RWPE2 (cell line): Measurements from ENCODE around the gene WNT16.

ENCODE experiments used
- ATAC-seq: fragments of 200-7000 bp; cut with Tn5 transposase; 3 replicates; pipeline ENCODE4 v1.9.1; 2021; ENCODE audit warnings: low read depth
- DNase-seq: peaks from one replicate; pipeline ENCODE4 v3.0.0-alpha.2; 2020; ENCODE audit warnings: low spot score
- H3K27ac ChIP-seq: fragments of 450-650 bp; 2 replicates; pipeline ENCODE4 v1.5.1; 2017; ENCODE audit warnings: mild to moderate bottlenecking; ENCODE audit not compliant: poor library complexity, severe bottlenecking
- H3K27me3 ChIP-seq: fragments of 250-450 bp; sonication (Bioruptor Pico); 2 replicates; pipeline ENCODE4 v1.5.1; 2021; ENCODE audit warnings: mild to moderate bottlenecking, moderate library complexity; ENCODE audit not compliant: insufficient read depth, poor library complexity, severe bottlenecking
- H3K36me3 ChIP-seq: fragments of 250-450 bp; sonication (Bioruptor Pico); 2 replicates; pipeline ENCODE4 v1.5.1; 2020; ENCODE audit warnings: low read depth, mild to moderate bottlenecking, moderate library complexity
- H3K4me1 ChIP-seq: fragments of 250-450 bp; sonication (Bioruptor Pico); 2 replicates; pipeline ENCODE4 v1.5.1; 2021; ENCODE audit warnings: mild to moderate bottlenecking, moderate library complexity; ENCODE audit not compliant: insufficient read depth, poor library complexity, severe bottlenecking
- H3K4me3 ChIP-seq: fragments of 250-450 bp; sonication (Bioruptor Pico); 2 replicates; pipeline ENCODE4 v1.5.1; 2021; ENCODE audit warnings: mild to moderate bottlenecking, moderate library complexity; ENCODE audit not compliant: severe bottlenecking
- H3K9me3 ChIP-seq: fragments of 250-450 bp; sonication (Bioruptor Pico); 2 replicates; pipeline ENCODE4 v1.5.1; 2021; ENCODE audit warnings: mild to moderate bottlenecking, moderate library complexity; ENCODE audit not compliant: severe bottlenecking
- TF ChIP-seq, protein P1 (sequence below): fragments of 450-650 bp; IDR thresholded peaks from one replicate; pipeline ENCODE4 v1.5.1; 2017; ENCODE audit warnings: mild to moderate bottlenecking, moderate library complexity; ENCODE audit not compliant: poor library complexity, severe bottlenecking

The WNT16 gene

DNA sequence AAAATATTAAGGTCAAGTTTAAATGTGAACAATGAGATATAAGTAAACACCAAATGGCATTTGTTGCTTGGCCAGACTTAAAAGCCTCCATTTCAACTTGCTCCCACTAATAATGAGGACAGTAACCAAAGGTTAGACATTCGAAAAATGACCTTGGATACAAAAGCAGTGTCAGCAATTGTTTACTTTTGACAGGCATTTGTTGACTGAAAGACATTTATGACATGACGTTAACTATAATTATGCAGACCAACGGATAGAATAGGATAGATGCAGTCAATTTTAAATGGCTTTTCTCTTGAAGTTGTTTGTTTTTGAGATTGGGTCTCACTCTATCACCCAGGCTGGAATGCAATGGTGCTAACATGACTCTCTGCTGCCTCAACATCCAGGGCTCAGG is 6.3 kb upstream of the WNT16 start:
- H3K4me1 ChIP-seq, result no peaks in the 10 kb centered on the region
- TF ChIP-seq, protein P1, sequence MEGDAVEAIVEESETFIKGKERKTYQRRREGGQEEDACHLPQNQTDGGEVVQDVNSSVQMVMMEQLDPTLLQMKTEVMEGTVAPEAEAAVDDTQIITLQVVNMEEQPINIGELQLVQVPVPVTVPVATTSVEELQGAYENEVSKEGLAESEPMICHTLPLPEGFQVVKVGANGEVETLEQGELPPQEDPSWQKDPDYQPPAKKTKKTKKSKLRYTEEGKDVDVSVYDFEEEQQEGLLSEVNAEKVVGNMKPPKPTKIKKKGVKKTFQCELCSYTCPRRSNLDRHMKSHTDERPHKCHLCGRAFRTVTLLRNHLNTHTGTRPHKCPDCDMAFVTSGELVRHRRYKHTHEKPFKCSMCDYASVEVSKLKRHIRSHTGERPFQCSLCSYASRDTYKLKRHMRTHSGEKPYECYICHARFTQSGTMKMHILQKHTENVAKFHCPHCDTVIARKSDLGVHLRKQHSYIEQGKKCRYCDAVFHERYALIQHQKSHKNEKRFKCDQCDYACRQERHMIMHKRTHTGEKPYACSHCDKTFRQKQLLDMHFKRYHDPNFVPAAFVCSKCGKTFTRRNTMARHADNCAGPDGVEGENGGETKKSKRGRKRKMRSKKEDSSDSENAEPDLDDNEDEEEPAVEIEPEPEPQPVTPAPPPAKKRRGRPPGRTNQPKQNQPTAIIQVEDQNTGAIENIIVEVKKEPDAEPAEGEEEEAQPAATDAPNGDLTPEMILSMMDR, result no peak
- no peak for DNase-seq

DNA sequence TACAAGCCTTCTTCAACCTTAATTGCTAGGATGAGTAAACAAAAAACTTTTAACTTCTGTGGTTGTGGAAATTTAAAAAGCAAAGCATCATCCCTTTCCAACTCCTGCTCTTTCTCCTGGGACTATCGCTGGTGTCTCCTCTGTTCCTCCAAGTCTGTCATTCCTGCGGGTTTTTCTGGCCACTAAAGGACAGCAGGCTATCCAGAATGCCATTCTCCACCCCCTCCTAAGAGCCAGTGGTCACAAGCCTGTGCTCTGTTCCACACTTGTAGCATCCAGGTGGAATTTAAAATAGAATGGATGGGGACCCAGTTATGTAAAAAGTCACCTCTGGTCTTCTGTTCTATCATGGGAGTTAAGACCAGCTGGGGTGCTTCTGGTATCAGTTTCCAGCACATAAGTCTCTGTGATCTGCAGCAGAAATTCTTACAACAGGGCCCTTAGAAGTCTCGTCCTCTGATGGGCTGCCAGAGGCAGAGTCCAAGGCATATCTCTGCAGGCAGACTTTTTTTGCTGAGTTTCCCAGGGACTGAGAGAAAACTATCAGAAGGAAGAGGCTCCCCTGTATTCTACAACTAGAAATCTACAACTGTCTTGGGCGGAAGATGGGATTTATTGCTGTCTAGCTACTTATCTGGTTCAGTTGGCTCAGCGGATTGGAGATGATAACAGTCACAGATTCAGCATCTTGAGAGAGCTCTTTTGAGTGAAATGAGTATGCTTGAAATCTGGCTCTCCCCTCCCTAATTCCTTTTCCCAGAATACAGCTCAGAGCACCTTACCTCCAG is 5.1 kb upstream of the WNT16 start:
- Histone ChIP-seq H3K9me3 (no peaks in the 10 kb centered on the region), H3K4me1 (no peaks in the 10 kb centered on the region), H3K27ac (no peak overlapping the region), H3K4me3 (no peak overlapping the region), H3K27me3 (peaks cover 10% of the 10 kb centered on the region), H3K36me3 (no peaks in the 10 kb centered on the region)
- TF ChIP-seq, protein P1, result no peak
- ATAC-seq (no peak), DNase-seq (no peak)

More for the DNA sequence above, 6.3 kb upstream of the WNT16 start:
- H3K27me3 ChIP-seq, result no peaks in the 10 kb centered on the region
- no peaks in the 10 kb centered on the region for H3K36me3 ChIP-seq
- no peaks in the 10 kb centered on the region for H3K9me3 ChIP-seq
- ATAC-seq, result no peak
- H3K4me3 ChIP-seq, result no peak overlapping the region
- no peak overlapping the region for H3K27ac ChIP-seq

DNA sequence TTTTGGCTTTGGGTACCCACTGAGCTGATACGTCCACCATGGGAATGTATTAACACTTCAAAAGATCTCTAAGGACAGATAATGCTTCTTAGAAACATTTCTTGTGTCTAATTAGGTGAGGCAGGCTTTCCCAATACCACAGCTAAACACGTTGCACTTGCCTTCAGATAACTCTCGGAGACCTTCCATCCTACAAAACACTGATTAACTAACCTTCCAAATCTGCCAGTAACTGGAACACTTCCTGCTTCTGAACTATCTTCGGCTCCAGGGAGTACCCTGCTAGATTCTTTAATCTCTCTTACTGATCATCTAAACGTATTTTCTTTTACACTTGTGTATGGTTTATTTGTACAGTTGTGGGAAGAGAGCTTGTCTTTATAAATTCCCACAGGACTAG is 1.1 kb upstream of the WNT16 start:
- H3K27me3 ChIP-seq, result peaks cover 50% of the 10 kb centered on the region
- no peaks in the 10 kb centered on the region for H3K9me3 ChIP-seq
- no peak overlapping the region for H3K4me3 ChIP-seq
- ATAC-seq (no peak), DNase-seq (no peak)
- TF ChIP-seq, protein P1, result no peak
- H3K27ac ChIP-seq, result no peak overlapping the region
- H3K36me3 ChIP-seq, result no peaks in the 10 kb centered on the region
- no peaks in the 10 kb centered on the region for H3K4me1 ChIP-seq

DNA sequence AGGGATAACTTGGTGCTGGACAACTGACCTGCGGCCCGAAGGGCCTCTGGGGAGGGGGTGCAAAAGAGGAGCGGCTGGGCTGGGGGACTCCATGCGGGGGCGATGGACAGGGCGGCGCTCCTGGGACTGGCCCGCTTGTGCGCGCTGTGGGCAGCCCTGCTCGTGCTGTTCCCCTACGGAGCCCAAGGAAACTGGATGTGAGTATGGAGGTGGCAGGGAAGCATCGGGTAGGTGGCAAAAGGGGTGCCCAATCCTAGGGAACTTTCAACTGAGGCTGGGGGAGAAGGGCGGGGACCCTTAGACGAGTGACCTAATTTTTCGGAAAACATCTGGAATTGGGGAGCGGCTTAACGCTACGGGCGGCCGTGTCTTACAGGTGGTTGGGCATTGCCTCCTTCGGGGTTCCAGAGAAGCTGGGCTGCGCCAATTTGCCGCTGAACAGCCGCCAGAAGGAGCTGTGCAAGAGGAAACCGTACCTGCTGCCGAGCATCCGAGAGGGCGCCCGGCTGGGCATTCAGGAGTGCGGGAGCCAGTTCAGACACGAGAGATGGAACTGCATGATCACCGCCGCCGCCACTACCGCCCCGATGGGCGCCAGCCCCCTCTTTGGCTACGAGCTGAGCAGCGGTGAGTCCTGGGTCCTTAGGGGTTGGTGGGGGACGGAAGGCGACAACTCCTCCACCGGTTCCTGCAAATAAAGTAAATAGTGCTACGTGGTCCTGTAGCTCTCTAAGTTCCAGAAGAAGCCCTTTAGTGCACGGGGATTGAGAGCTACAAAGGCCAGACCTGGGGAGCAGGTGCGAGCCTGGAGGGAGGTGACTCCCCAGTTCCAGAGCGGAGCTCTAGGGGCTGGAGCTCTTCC is 622 bp downstream of the WNT16 start:
- H3K27me3 ChIP-seq, result peaks cover 64% of the 10 kb centered on the region

More for the DNA sequence above, 622 bp downstream of the WNT16 start:
- Histone ChIP-seq H3K4me3 (peak overlapping the region; percentile 15), H3K9me3 (no peaks in the 10 kb centered on the region), H3K4me1 (no peaks in the 10 kb centered on the region), H3K36me3 (no peaks in the 10 kb centered on the region), H3K27ac (no peak overlapping the region)
- TF ChIP-seq, protein P1, result peak; percentile 15
- DNase-seq, result peak; percentile 54
- peak; percentile 85 for ATAC-seq
